SK-N-MC (cell line): ENCODE measurements around the gene ACOXL.

Experiments used
- EZH2 ChIP-seq: fragments of 200-600 bp; sonication (generic); IDR thresholded peaks from one replicate; pipeline ENCODE4 v1.6.1; 2017; ENCODE audit warnings: antibody characterized with exemption
- FOXP2 ChIP-seq: optimal IDR thresholded peaks from 2 replicates; pipeline ENCODE3; 2011; ENCODE audit warnings: mild to moderate bottlenecking, moderate library complexity; ENCODE audit not compliant: insufficient read depth; ENCODE audit errors: extremely low read length, control extremely low read depth
- POLR2AphosphoS5 ChIP-seq: IDR thresholded peaks from 2 replicates; pipeline ENCODE4 v1.6.1; 2012; ENCODE audit warnings: mild to moderate bottlenecking, low read depth, low read length, borderline replicate concordance

- TF ChIP-seq POLR2AphosphoS5 (no peak), EZH2 (no peak), FOXP2 (no peak)
These were observed 64.4 kb downstream of the ACOXL start for GRCh38 chr2:110796716-110797301.
